Medulla oblongata (tissue), 1 donor: ENCODE results near the gene SIVA1.

Experiments used
- DNase-seq: peaks from one replicate; pipeline ENCODE4 v3.0.0-alpha.2; 2015; ENCODE audit errors: extremely low spot score

SIVA1 gene

GRCh38 chr14:104752735-104753527, at the start of gene SIVA1:
TSS of gene SIVA1 (plus strand) at chr14:104753147. CDS start at chr14:104753202, 55 bp downstream.
- DNase-seq: peak; percentile 99

- no peak for DNase-seq
These were observed 49.7 kb upstream of the SIVA1 start for GRCh38 chr14:104703269-104703668.

GRCh38 chr14:104704252-104704651, 48.7 kb upstream of the SIVA1 start:
- DNase-seq: no peak

GRCh38 chr14:104705340-104706047, 47.5 kb upstream of the SIVA1 start:
- DNase-seq: no peak

- DNase-seq: no peak
These were observed 46.0 kb upstream of the SIVA1 start for GRCh38 chr14:104706733-104707607.

GRCh38 chr14:104707608-104708595, 45.0 kb upstream of the SIVA1 start:
- DNase-seq: no peak

GRCh38 chr14:104708606-104709268, 44.2 kb upstream of the SIVA1 start:
- peak; percentile 74 for DNase-seq

- no peak for DNase-seq
These were observed 43.4 kb upstream of the SIVA1 start for GRCh38 chr14:104709387-104710039.

GRCh38 chr14:104710071-104710735, 42.7 kb upstream of the SIVA1 start:
- no peak for DNase-seq

GRCh38 chr14:104712881-104713734, 39.8 kb upstream of the SIVA1 start:
- no peak for DNase-seq

GRCh38 chr14:104714066-104714465, 38.9 kb upstream of the SIVA1 start:
- DNase-seq: no peak

- no peak for DNase-seq
These were observed 38.3 kb upstream of the SIVA1 start for GRCh38 chr14:104714681-104715080.

- no peak for DNase-seq
These were observed 37.5 kb upstream of the SIVA1 start for GRCh38 chr14:104715416-104715815.

GRCh38 chr14:104715871-104716270, 37.1 kb upstream of the SIVA1 start:
- DNase-seq: no peak

GRCh38 chr14:104717137-104717536, 35.8 kb upstream of the SIVA1 start:
- DNase-seq: no peak

- no peak for DNase-seq
These were observed 35.3 kb upstream of the SIVA1 start for GRCh38 chr14:104717646-104718045.

GRCh38 chr14:104718147-104718546, 34.8 kb upstream of the SIVA1 start:
- no peak for DNase-seq

GRCh38 chr14:104718871-104719270, 34.1 kb upstream of the SIVA1 start:
- DNase-seq: no peak
